ENCODE measurements around the gene RPRD1A.

RPRD1A gene

GRCh38 chr18:36078751-36079529 lies 11.6 kb upstream of the RPRD1A start:
- TF ChIP-seq REST (IDR thresholded peaks at IDR 0.05; ENCODE audit: insufficient read depth in 1 of 2, low read depth in 2 of 2, low read length in 2 of 2) (no peak), POLR2AphosphoS5 (IDR thresholded peaks at IDR 0.05; ENCODE audit: low read depth, low read length) (no peak), FOXP2 (optimal IDR thresholded peaks at IDR 0.05; ENCODE audit: borderline replicate concordance, extremely low read depth, extremely low read length, insufficient read depth) (no peak), SIN3A (IDR thresholded peaks at IDR 0.05; ENCODE audit: borderline replicate concordance, insufficient read depth, low read length) (no peak), TAF1 (IDR thresholded peaks at IDR 0.05; ENCODE audit: borderline replicate concordance, insufficient read depth, low read length) (no peak)

- TF ChIP-seq TAF1 (IDR thresholded peaks at IDR 0.05; ENCODE audit: borderline replicate concordance, insufficient read depth, low read length) (no peak), POLR2AphosphoS5 (IDR thresholded peaks at IDR 0.05; ENCODE audit: low read depth, low read length) (no peak), FOXP2 (optimal IDR thresholded peaks at IDR 0.05; ENCODE audit: borderline replicate concordance, extremely low read depth, extremely low read length, insufficient read depth) (peak; percentile 80), REST (IDR thresholded peaks at IDR 0.05; ENCODE audit: insufficient read depth in 1 of 2, low read depth in 2 of 2, low read length in 2 of 2) (no peak)
Measured at GRCh38 chr18:36075862-36076587, 8.7 kb upstream of the RPRD1A start.

- TF ChIP-seq TAF1 (IDR thresholded peaks at IDR 0.05; ENCODE audit: borderline replicate concordance, insufficient read depth, low read length) (no peak), SIN3A (IDR thresholded peaks at IDR 0.05; ENCODE audit: borderline replicate concordance, insufficient read depth, low read length) (no peak), FOXP2 (optimal IDR thresholded peaks at IDR 0.05; ENCODE audit: borderline replicate concordance, extremely low read depth, extremely low read length, insufficient read depth) (no peak), POLR2AphosphoS5 (IDR thresholded peaks at IDR 0.05; ENCODE audit: low read depth, low read length) (no peak), REST (IDR thresholded peaks at IDR 0.05; ENCODE audit: insufficient read depth in 1 of 2, low read depth in 2 of 2, low read length in 2 of 2) (no peak)
Measured at GRCh38 chr18:36074435-36074834, 7.1 kb upstream of the RPRD1A start.

- TF ChIP-seq SIN3A (IDR thresholded peaks at IDR 0.05; ENCODE audit: borderline replicate concordance, insufficient read depth, low read length): no peak
- no peak for TF ChIP-seq REST (IDR thresholded peaks at IDR 0.05; ENCODE audit: insufficient read depth in 1 of 2, low read depth in 2 of 2, low read length in 2 of 2)
Measured at GRCh38 chr18:36073676-36074075, 6.3 kb upstream of the RPRD1A start.
